NCI-H2081 (cell line): ENCODE results near the gene IL10RA.
A peak's percentile ranks its signal among the peaks of the same experiment; 100 is the strongest.
"Not testable (repeated sequence)": the region's sequence is repeated elsewhere in the genome, so short reads cannot be mapped to it uniquely, and the experiment has no call there.

Experiments
- DNase-seq, 2 experiments: peaks; one replicate each; lab custom pipeline; 2025; lab: John Stamatoyannopoulos, UW

Gene IL10RA

GRCh38 chr11:117985953-117986887 is at the start of gene IL10RA:
TSS of gene IL10RA (plus strand) at chr11:117986394. CDS start at chr11:117986468, 74 bp downstream.
- DNase-seq, result peak; percentile 70 to 73

GRCh38 chr11:117936973-117937372 is 49.2 kb upstream of the IL10RA start:
- peak; percentile 16 to 68 for DNase-seq

- DNase-seq, result no peak
Measured at GRCh38 chr11:117940736-117941135, 45.5 kb upstream of the IL10RA start.

GRCh38 chr11:117941163-117941707 is 45.0 kb upstream of the IL10RA start:
- DNase-seq, result no peak

- DNase-seq, result no peak
Measured at GRCh38 chr11:117941976-117942654, 44.1 kb upstream of the IL10RA start.

GRCh38 chr11:117944554-117944953 is 41.6 kb upstream of the IL10RA start:
- DNase-seq, result no peak

- no peak for DNase-seq
Measured at GRCh38 chr11:117945047-117945810, 41.0 kb upstream of the IL10RA start.

- DNase-seq, result no peak
Measured at GRCh38 chr11:117946156-117946841, 39.9 kb upstream of the IL10RA start.

GRCh38 chr11:117946842-117947526 is 39.2 kb upstream of the IL10RA start:
- peak; percentile 89 to 90 for DNase-seq

- DNase-seq, result not testable (repeated sequence)
Measured at GRCh38 chr11:117947751-117948150, 38.4 kb upstream of the IL10RA start.

- not testable (repeated sequence) for DNase-seq
Measured at GRCh38 chr11:117948466-117948865, 37.7 kb upstream of the IL10RA start.

- no peak for DNase-seq
Measured at GRCh38 chr11:117949062-117949461, 37.1 kb upstream of the IL10RA start.

- DNase-seq, result no peak
Measured at GRCh38 chr11:117950301-117950700, 35.9 kb upstream of the IL10RA start.

- DNase-seq, result no peak
Measured at GRCh38 chr11:117950993-117951961, 34.9 kb upstream of the IL10RA start.

GRCh38 chr11:117953024-117953671 is 33.0 kb upstream of the IL10RA start:
- no peak for DNase-seq

GRCh38 chr11:117958949-117959348 is 27.2 kb upstream of the IL10RA start:
- no peak for DNase-seq

GRCh38 chr11:117959438-117960149 is 26.6 kb upstream of the IL10RA start:
- DNase-seq, result no peak

GRCh38 chr11:117960406-117960805 is 25.8 kb upstream of the IL10RA start:
- no peak for DNase-seq
